Neural cell (in vitro differentiated cells): ENCODE results near the gene CLEC1B. TPM values are rescaled to one million over a fixed set of nuclear protein-coding genes. Genes with fewer than 3 reads are reported as not detected.

Experiments
- H2AFZ ChIP-seq: fragments of 200-600, 300-800 bp; sonication (generic), shearing (Covaris generic); 2 replicates; pipeline ENCODE4 v1.6.0; 2014; ENCODE audit warnings: low read depth, mild to moderate bottlenecking, antibody characterized with exemption, low read length, moderate library complexity
- H3F3A ChIP-seq: fragments of 200-600 bp; shearing (Covaris generic); 2 replicates; pipeline ENCODE4 v1.6.1; 2016; ENCODE audit warnings: mild to moderate bottlenecking, moderate library complexity, mixed read lengths, antibody characterized with exemption, low read length; ENCODE audit not compliant: insufficient read depth, poor library complexity, severe bottlenecking
- H3K27ac ChIP-seq: fragments of 200-600, 300-800 bp; sonication (generic), shearing (Covaris generic); 2 replicates; pipeline ENCODE4 v1.5.1; 2014; ENCODE audit warnings: mild to moderate bottlenecking, low read length, moderate library complexity
- H3K27me3 ChIP-seq: fragments of 300-800, 200-600 bp; sonication (generic), shearing (Covaris generic); 2 replicates; pipeline ENCODE4 v1.6.0; 2014; ENCODE audit warnings: mild to moderate bottlenecking, low read depth, low read length, moderate library complexity; ENCODE audit not compliant: insufficient read depth
- H3K36me3 ChIP-seq: fragments of 300-800, 200-600 bp; sonication (generic), shearing (Covaris generic); 2 replicates; pipeline ENCODE4 v1.5.1; 2014; ENCODE audit warnings: mild to moderate bottlenecking, antibody characterized with exemption, low read length, moderate library complexity; ENCODE audit not compliant: insufficient read depth
- H3K4me2 ChIP-seq: fragments of 300-800, 200-600 bp; sonication (generic), shearing (Covaris generic); 2 replicates; pipeline ENCODE4 v1.6.0; 2014; ENCODE audit warnings: mild to moderate bottlenecking, low read length
- H3K4me3 ChIP-seq: fragments of 300-800, 200-600 bp; sonication (generic), shearing (Covaris generic); 2 replicates; pipeline ENCODE4 v1.5.1; 2014; ENCODE audit warnings: mild to moderate bottlenecking, low read length, moderate library complexity
- H3K79me2 ChIP-seq: fragments of 200-600 bp; shearing (Covaris generic); replicated peaks from 2 replicates; pipeline ENCODE4 v1.6.0; 2014; ENCODE audit warnings: mild to moderate bottlenecking, low read length, moderate library complexity; ENCODE audit not compliant: insufficient read depth
- H3K9ac ChIP-seq: fragments of 300-800, 200-600 bp; sonication (generic), shearing (Covaris generic); 2 replicates; pipeline ENCODE4 v1.6.1; 2016; ENCODE audit warnings: mild to moderate bottlenecking, low read length, mixed read lengths
- H3K9me2 ChIP-seq: fragments of 200-600 bp; shearing (Covaris generic); 2 replicates; pipeline ENCODE4 v1.6.1; 2016; ENCODE audit warnings: mild to moderate bottlenecking, low read length, mixed read lengths; ENCODE audit not compliant: insufficient read depth
- H3K9me3 ChIP-seq: fragments of 200-600, 300-800 bp; sonication (generic), shearing (Covaris generic); 2 replicates; pipeline ENCODE4 v1.6.1; 2016; ENCODE audit warnings: mild to moderate bottlenecking, mixed run types, low read length, moderate library complexity, mixed read lengths
- H4K20me1 ChIP-seq: fragments of 200-600 bp; shearing (Covaris generic); 2 replicates; pipeline ENCODE4 v1.6.1; 2016; ENCODE audit warnings: mild to moderate bottlenecking, mixed run types; ENCODE audit not compliant: insufficient read depth
- CTCF ChIP-seq: fragments of 450-650 bp; IDR thresholded peaks from 2 replicates; pipeline ENCODE4 v1.5.1; 2014; ENCODE audit warnings: antibody characterized with exemption, mild to moderate bottlenecking, moderate library complexity; ENCODE audit not compliant: poor library complexity, severe bottlenecking
- EP300 ChIP-seq: fragments of 450-650 bp; conservative IDR thresholded peaks from 2 replicates; pipeline ENCODE4 v1.6.1; 2014; ENCODE audit warnings: antibody characterized with exemption, mild to moderate bottlenecking, moderate library complexity; ENCODE audit not compliant: poor library complexity, severe bottlenecking
- EZH2 ChIP-seq: fragments of 200-600, 300-800 bp; shearing (Covaris generic), sonication (generic); IDR thresholded peaks from 2 replicates; pipeline ENCODE4 v1.6.1; 2014; ENCODE audit warnings: antibody characterized with exemption, low read length, borderline replicate concordance, mild to moderate bottlenecking; ENCODE audit not compliant: insufficient read depth, poor library complexity, severe bottlenecking
- MXI1 ChIP-seq: fragments of 450-650 bp; conservative IDR thresholded peaks from 2 replicates; pipeline ENCODE4 v1.6.1; 2014; ENCODE audit warnings: antibody characterized with exemption, mild to moderate bottlenecking; ENCODE audit not compliant: poor library complexity, severe bottlenecking
- POLR2AphosphoS5 ChIP-seq: IDR thresholded peaks from 2 replicates; pipeline ENCODE4 v1.6.1; 2012
- RAD21 ChIP-seq: fragments of 450-650 bp; conservative IDR thresholded peaks from 2 replicates; pipeline ENCODE4 v1.6.1; 2014; ENCODE audit warnings: antibody characterized with exemption, mild to moderate bottlenecking, moderate library complexity
- SMC3 ChIP-seq: fragments of 450-650 bp; conservative IDR thresholded peaks from 2 replicates; pipeline ENCODE4 v1.6.1; 2014; ENCODE audit warnings: antibody characterized with exemption, mild to moderate bottlenecking, moderate library complexity; ENCODE audit not compliant: poor library complexity
- TAF1 ChIP-seq: IDR thresholded peaks from 2 replicates; pipeline ENCODE4 v1.6.1; 2012; ENCODE audit warnings: low read depth
- polyA plus RNA-seq: library from polyadenylated mRNA; depleted of rRNA; stranded (reverse); fragments of >200 nt; gene quantifications from 2 replicates; pipeline ENCODE4 v1.2.3, GENCODE V29; 2014
- TF ChIP-seq, protein P1 (sequence below): IDR thresholded peaks from 2 replicates; pipeline ENCODE4 v1.6.1; 2012; ENCODE audit warnings: borderline replicate concordance

CLEC1B gene
- polyA plus RNA-seq, 1 donor from 2014 or later = not detected

DNA sequence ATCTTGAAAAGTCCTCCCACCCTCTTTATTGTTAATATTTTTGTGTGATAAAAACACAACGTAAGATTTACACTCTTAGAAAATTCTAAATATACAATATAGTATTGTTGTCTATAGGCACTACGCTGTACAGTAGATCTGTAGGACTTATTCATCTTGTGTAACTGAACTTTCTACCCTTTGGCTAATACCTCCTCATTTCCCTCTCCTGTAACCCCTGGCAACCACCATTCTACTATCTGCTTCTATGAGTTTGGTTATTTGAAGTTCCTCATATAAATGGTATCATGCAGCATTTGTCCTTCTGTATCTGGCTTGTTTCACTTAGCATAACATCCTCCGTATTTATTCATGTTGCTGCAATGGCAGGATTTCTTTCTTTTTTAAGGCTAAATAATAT lies 26.3 kb upstream of the CLEC1B start:
- no peak overlapping the region for H3K4me3 ChIP-seq
- no peaks in the 10 kb centered on the region for H4K20me1 ChIP-seq
- no peak overlapping the region for H3K27ac ChIP-seq
- H3K36me3 ChIP-seq = no peaks in the 10 kb centered on the region
- H3K79me2 ChIP-seq = no peaks in the 10 kb centered on the region
- H3K9me2 ChIP-seq = no peaks in the 10 kb centered on the region
- H3K27me3 ChIP-seq = no peaks in the 10 kb centered on the region
- H3F3A ChIP-seq = no peaks in the 10 kb centered on the region
- no peak overlapping the region for H3K4me2 ChIP-seq
- H2AFZ ChIP-seq = no peak overlapping the region
- H3K9ac ChIP-seq = no peak overlapping the region
- TF ChIP-seq EZH2 (no peak), CTCF (no peak), EP300 (no peak), SMC3 (no peak), TAF1 (no peak), POLR2AphosphoS5 (no peak), RAD21 (no peak), MXI1 (no peak)
- TF ChIP-seq, protein P1, sequence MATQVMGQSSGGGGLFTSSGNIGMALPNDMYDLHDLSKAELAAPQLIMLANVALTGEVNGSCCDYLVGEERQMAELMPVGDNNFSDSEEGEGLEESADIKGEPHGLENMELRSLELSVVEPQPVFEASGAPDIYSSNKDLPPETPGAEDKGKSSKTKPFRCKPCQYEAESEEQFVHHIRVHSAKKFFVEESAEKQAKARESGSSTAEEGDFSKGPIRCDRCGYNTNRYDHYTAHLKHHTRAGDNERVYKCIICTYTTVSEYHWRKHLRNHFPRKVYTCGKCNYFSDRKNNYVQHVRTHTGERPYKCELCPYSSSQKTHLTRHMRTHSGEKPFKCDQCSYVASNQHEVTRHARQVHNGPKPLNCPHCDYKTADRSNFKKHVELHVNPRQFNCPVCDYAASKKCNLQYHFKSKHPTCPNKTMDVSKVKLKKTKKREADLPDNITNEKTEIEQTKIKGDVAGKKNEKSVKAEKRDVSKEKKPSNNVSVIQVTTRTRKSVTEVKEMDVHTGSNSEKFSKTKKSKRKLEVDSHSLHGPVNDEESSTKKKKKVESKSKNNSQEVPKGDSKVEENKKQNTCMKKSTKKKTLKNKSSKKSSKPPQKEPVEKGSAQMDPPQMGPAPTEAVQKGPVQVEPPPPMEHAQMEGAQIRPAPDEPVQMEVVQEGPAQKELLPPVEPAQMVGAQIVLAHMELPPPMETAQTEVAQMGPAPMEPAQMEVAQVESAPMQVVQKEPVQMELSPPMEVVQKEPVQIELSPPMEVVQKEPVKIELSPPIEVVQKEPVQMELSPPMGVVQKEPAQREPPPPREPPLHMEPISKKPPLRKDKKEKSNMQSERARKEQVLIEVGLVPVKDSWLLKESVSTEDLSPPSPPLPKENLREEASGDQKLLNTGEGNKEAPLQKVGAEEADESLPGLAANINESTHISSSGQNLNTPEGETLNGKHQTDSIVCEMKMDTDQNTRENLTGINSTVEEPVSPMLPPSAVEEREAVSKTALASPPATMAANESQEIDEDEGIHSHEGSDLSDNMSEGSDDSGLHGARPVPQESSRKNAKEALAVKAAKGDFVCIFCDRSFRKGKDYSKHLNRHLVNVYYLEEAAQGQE = no peak
- no peaks in the 10 kb centered on the region for H3K9me3 ChIP-seq

DNA sequence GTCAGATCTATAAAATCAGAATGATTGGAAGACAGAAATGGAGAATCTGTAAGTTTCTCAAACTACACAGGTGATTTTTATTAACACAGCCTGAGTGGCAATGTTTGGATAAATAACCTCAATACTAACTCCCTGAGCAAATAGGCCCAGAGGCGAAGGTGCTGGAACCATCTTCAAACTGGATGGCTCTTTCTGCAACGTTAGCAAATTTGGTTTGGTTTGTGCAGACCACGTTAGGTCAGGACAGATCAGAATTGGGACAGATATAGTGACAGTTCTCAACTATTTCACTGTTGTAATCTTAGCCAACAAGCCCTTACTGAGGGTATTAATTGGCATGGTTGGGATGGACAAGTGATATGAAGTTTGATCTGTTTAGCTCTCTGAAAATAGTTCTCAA lies 22.4 kb upstream of the CLEC1B start:
- H3K79me2 ChIP-seq = no peaks in the 10 kb centered on the region
- H3F3A ChIP-seq = no peaks in the 10 kb centered on the region
- no peak overlapping the region for H2AFZ ChIP-seq

More for the DNA sequence above, 22.4 kb upstream of the CLEC1B start:
- Histone ChIP-seq H3K4me2 (no peak overlapping the region), H3K9me3 (no peaks in the 10 kb centered on the region), H3K27me3 (no peaks in the 10 kb centered on the region), H3K9me2 (no peaks in the 10 kb centered on the region), H3K36me3 (no peaks in the 10 kb centered on the region), H3K27ac (no peak overlapping the region), H3K4me3 (no peak overlapping the region), H4K20me1 (no peaks in the 10 kb centered on the region), H3K9ac (no peak overlapping the region)
- TF ChIP-seq MXI1 (no peak), EP300 (no peak), POLR2AphosphoS5 (no peak), SMC3 (no peak), EZH2 (no peak), RAD21 (no peak)
